GM18502 (cell line): Measurements from ENCODE around the gene KIF3B.
"Not testable (repeated sequence)": the region's sequence is repeated elsewhere in the genome, so short reads cannot be mapped to it uniquely, and the experiment has no call there.

ENCODE experiments used
- ATAC-seq: cut with Tn5 transposase; IDR thresholded peaks from one replicate; pipeline ENCODE4 v1.9.1; 2021; ENCODE audit warnings: mild to moderate bottlenecking; ENCODE audit not compliant: unreplicated experiment, poor library complexity

Gene KIF3B

GRCh38 chr20:32291166-32291565, 13.7 kb downstream of the KIF3B start:
- ATAC-seq, result no peak

GRCh38 chr20:32292548-32292947, 15.1 kb downstream of the KIF3B start:
- no peak for ATAC-seq

GRCh38 chr20:32294071-32294470, 16.6 kb downstream of the KIF3B start:
- ATAC-seq, result no peak

- no peak for ATAC-seq
Measured at GRCh38 chr20:32296412-32296811, 19.0 kb downstream of the KIF3B start.

- no peak for ATAC-seq
Measured at GRCh38 chr20:32296819-32297420, 19.5 kb downstream of the KIF3B start.

- ATAC-seq, result no peak
Measured at GRCh38 chr20:32297439-32297838, 20.0 kb downstream of the KIF3B start.

- no peak for ATAC-seq
Measured at GRCh38 chr20:32300647-32301046, 23.2 kb downstream of the KIF3B start.

GRCh38 chr20:32301719-32302506, 24.5 kb downstream of the KIF3B start:
- ATAC-seq, result no peak

GRCh38 chr20:32302507-32302872, 25.0 kb downstream of the KIF3B start:
- ATAC-seq, result no peak

- no peak for ATAC-seq
Measured at GRCh38 chr20:32304131-32304746, 26.8 kb downstream of the KIF3B start.

- ATAC-seq, result peak; percentile 57
Measured at GRCh38 chr20:32312718-32313424, 35.4 kb downstream of the KIF3B start.

- no peak for ATAC-seq
Measured at GRCh38 chr20:32314768-32315167, 37.3 kb downstream of the KIF3B start.

- no peak for ATAC-seq
Measured at GRCh38 chr20:32315399-32315798, 37.9 kb downstream of the KIF3B start.

GRCh38 chr20:32315891-32316290, 38.4 kb downstream of the KIF3B start:
- ATAC-seq, result no peak

GRCh38 chr20:32316667-32317066, 39.2 kb downstream of the KIF3B start:
- no peak for ATAC-seq

- no peak for ATAC-seq
Measured at GRCh38 chr20:32319100-32319499, 41.6 kb downstream of the KIF3B start.

- ATAC-seq, result no peak
Measured at GRCh38 chr20:32320305-32320704, 42.9 kb downstream of the KIF3B start.

- ATAC-seq, result no peak
Measured at GRCh38 chr20:32321390-32321789, 43.9 kb downstream of the KIF3B start.

- ATAC-seq, result not testable (repeated sequence)
Measured at GRCh38 chr20:32322260-32322659, 44.8 kb downstream of the KIF3B start.

- ATAC-seq, result not testable (repeated sequence)
Measured at GRCh38 chr20:32323761-32324160, 46.3 kb downstream of the KIF3B start.
